Lower lobe of right lung (tissue), 2 donors: ENCODE data around the gene ZNF462. TPM values are rescaled to one million over a fixed set of nuclear protein-coding genes. Genes with fewer than 3 reads are reported as not detected.

Experiments used
- ATAC-seq, 2 donors: fragments of 200-7000 bp; cut with Tn5 transposase; one replicate each; pipeline ENCODE4 v1.9.1; 2020 to 2022; ENCODE audit warnings: mild to moderate bottlenecking in 2 of 2, moderate library complexity in 2 of 2
- DNase-seq: peaks from one replicate; pipeline ENCODE4 v3.0.0-alpha.2; 2020
- H3K27ac ChIP-seq: fragments of 200-600 bp; one replicate; pipeline ENCODE4 v1.8.0; 2022
- H3K27me3 ChIP-seq: fragments of 200-600 bp; one replicate; pipeline ENCODE4 v1.8.0; 2022; ENCODE audit warnings: low read depth
- H3K36me3 ChIP-seq: fragments of 200-600 bp; one replicate; pipeline ENCODE4 v1.8.0; 2022; ENCODE audit warnings: mild to moderate bottlenecking
- H3K4me1 ChIP-seq: fragments of 200-600 bp; one replicate; pipeline ENCODE4 v1.8.0; 2022
- H3K4me3 ChIP-seq: fragments of 200-600 bp; one replicate; pipeline ENCODE4 v1.8.0; 2022; ENCODE audit warnings: mild to moderate bottlenecking
- H3K9me3 ChIP-seq: fragments of 200-600 bp; one replicate; pipeline ENCODE4 v1.8.0; 2022
- intact Hi-C: fragments of 100-400 bp; cut with DNase I; formaldehyde crosslinking; loops from one replicate; pipeline ENCODE4 v1.11.0; 2022
- total RNA-seq: library from RNA; stranded (reverse); fragmentation: NEBNext Ultra II Directional; extraction: Animal tissue kit (Norgen Biotek cat#: 25700); gene quantifications from one replicate; pipeline ENCODE4 v1.2.1, GENCODE V29; 2021
- TF ChIP-seq, protein P1 (sequence below): fragments of 200-600 bp; IDR thresholded peaks from one replicate; pipeline ENCODE4 v1.8.0; 2022; ENCODE audit warnings: antibody characterized with exemption, mild to moderate bottlenecking
- donor health status: DM: no; HTN: yes; CAD: no; lungs with severe emphysema.

The ZNF462 gene
- total RNA-seq, 1 donor from 2014 or later = 24.4 TPM

GRCh38 chr9:106880863-106881262 lies 17.9 kb downstream of the ZNF462 start:
- TF ChIP-seq, protein P1, sequence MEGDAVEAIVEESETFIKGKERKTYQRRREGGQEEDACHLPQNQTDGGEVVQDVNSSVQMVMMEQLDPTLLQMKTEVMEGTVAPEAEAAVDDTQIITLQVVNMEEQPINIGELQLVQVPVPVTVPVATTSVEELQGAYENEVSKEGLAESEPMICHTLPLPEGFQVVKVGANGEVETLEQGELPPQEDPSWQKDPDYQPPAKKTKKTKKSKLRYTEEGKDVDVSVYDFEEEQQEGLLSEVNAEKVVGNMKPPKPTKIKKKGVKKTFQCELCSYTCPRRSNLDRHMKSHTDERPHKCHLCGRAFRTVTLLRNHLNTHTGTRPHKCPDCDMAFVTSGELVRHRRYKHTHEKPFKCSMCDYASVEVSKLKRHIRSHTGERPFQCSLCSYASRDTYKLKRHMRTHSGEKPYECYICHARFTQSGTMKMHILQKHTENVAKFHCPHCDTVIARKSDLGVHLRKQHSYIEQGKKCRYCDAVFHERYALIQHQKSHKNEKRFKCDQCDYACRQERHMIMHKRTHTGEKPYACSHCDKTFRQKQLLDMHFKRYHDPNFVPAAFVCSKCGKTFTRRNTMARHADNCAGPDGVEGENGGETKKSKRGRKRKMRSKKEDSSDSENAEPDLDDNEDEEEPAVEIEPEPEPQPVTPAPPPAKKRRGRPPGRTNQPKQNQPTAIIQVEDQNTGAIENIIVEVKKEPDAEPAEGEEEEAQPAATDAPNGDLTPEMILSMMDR = no peak
- Histone ChIP-seq H3K36me3 (no peaks in the 10 kb centered on the region), H3K27me3 (no peaks in the 10 kb centered on the region), H3K27ac (peak overlapping the region; percentile 51), H3K9me3 (no peaks in the 10 kb centered on the region), H3K4me3 (no peak overlapping the region), H3K4me1 (peaks cover 72% of the 10 kb centered on the region)
- DNase-seq (no peak), ATAC-seq (no peak)
- intact Hi-C loops = no loop called here

- H3K9me3 ChIP-seq = no peaks in the 10 kb centered on the region
- H3K4me1 ChIP-seq = peaks cover 59% of the 10 kb centered on the region
- TF ChIP-seq, protein P1 = no peak
- peak; percentile 78 to 79 for ATAC-seq
- H3K36me3 ChIP-seq = no peaks in the 10 kb centered on the region
- intact Hi-C loops = no loop called here
- no peak for DNase-seq
- H3K27ac ChIP-seq = peak overlapping the region; percentile 42
- H3K27me3 ChIP-seq = no peaks in the 10 kb centered on the region
- no peak overlapping the region for H3K4me3 ChIP-seq
Observed at GRCh38 chr9:106883030-106883429, 20.1 kb downstream of the ZNF462 start.

GRCh38 chr9:106883626-106884190 lies 20.7 kb downstream of the ZNF462 start:
- Histone ChIP-seq H3K27me3 (no peaks in the 10 kb centered on the region), H3K4me3 (no peak overlapping the region), H3K9me3 (no peaks in the 10 kb centered on the region), H3K36me3 (no peaks in the 10 kb centered on the region), H3K4me1 (peaks cover 52% of the 10 kb centered on the region), H3K27ac (peak overlapping the region; percentile 42)
- TF ChIP-seq, protein P1 = no peak
- intact Hi-C loops = no loop called here
- no peak for DNase-seq
- ATAC-seq = peak; percentile 29 to 75

DNA sequence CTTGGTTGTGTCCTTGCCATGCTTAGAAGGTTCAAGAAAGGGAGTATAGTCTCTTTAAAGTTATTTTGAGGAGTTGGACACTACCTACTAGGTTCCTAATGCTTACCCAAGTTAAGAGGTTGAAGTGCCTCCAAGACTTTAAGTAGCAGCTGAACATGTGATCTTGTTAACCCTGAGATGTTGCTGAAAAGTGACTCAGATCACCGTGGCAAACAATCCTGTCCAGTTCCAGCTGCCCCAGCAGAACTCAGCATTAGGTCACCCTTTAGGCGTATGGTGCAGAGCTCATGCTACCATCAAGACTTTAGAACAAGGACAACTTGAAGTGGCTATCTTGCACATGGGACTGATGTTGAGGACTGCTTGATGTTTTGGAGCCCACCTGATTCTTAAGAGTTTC lies 22.5 kb downstream of the ZNF462 start:
- H3K27ac ChIP-seq = peak overlapping the region; percentile 20
- ATAC-seq (peak; percentile 87 to 89), DNase-seq (no peak)
- H3K36me3 ChIP-seq = no peaks in the 10 kb centered on the region
- intact Hi-C loops = no loop called here
- H3K27me3 ChIP-seq = no peaks in the 10 kb centered on the region
- no peaks in the 10 kb centered on the region for H3K9me3 ChIP-seq
- H3K4me1 ChIP-seq = peaks cover 36% of the 10 kb centered on the region
- no peak overlapping the region for H3K4me3 ChIP-seq
- TF ChIP-seq, protein P1 = no peak

DNA sequence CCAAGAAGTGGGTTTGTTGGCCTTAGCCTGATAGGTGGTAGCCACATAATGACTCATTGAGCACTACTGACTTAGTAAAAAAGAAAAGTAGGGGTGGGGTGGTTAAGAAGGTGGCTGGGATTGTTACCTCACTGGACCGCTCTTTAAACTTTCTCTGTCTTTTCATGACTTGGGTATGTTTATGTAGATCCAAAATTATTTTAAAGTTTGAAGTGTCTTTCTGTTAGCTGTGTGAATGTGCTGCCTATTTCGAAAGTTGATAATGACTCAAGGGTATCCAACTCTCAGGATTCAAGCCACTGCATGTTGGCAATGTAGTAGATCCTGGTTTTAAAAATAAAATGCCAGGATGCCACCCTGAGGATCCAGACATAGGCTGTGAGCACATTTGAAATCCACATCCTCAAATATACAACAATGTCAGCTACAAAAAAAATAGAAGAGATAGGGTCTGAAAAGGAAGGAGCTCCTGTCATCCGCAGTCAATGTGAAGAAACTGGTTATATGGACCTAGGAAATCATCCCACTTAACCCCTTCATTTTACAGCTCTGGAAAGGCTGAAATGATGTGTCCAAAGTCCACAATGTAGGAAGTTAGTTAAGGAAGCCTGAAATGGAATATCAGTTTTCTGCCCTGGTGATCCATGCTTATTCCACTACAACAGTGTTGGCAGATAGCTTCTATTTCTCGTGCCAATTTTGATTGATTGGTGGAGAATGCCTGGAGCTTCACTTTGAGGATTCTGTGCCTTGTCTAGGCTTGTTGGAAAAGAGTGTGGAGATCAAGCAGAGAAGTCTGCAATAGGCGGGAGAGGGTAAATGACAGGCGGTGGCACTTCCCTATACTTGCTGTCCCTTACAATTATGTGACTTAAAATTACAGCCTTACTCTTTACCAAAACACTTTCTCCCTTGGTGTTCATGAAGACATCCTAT lies 23.4 kb downstream of the ZNF462 start:
- TF ChIP-seq, protein P1 = no peak
- peak overlapping the region; percentile 20 for H3K27ac ChIP-seq
- H3K27me3 ChIP-seq = no peaks in the 10 kb centered on the region
- intact Hi-C loops = no loop called here
- H3K4me3 ChIP-seq = no peak overlapping the region
- no peak for DNase-seq
- no peaks in the 10 kb centered on the region for H3K9me3 ChIP-seq
- H3K4me1 ChIP-seq = peaks cover 27% of the 10 kb centered on the region
- H3K36me3 ChIP-seq = no peaks in the 10 kb centered on the region
- ATAC-seq = peak in 1 of 2 donors; percentile 30
